ENCODE measurements around the gene NREP.

GRCh38 chr5:111734013-111734412 lies 23.0 kb downstream of the NREP start:
- no peak for TF ChIP-seq FOXM1 (IDR thresholded peaks at IDR 0.05; ENCODE audit: borderline replicate concordance, low read depth)
- TF ChIP-seq YY1 (IDR thresholded peaks at IDR 0.05; ENCODE audit: low read depth), result no peak
- no peak for TF ChIP-seq REST (IDR thresholded peaks at IDR 0.05; ENCODE audit: low read depth)
- no peak for TF ChIP-seq TAF1 (IDR thresholded peaks at IDR 0.05; ENCODE audit: low read depth)
- no peak for TF ChIP-seq RAD21 (IDR thresholded peaks at IDR 0.05; ENCODE audit: low read depth)
- TF ChIP-seq CEBPB (IDR thresholded peaks at IDR 0.05), result no peak
- no peak for TF ChIP-seq EP300 (IDR thresholded peaks at IDR 0.05; ENCODE audit: borderline replicate concordance)
- no peak for TF ChIP-seq MAX (IDR thresholded peaks at IDR 0.05)
- no peak for TF ChIP-seq EGR1 (IDR thresholded peaks at IDR 0.05)
- no peak for TF ChIP-seq NFIC (IDR thresholded peaks at IDR 0.05)
- TF ChIP-seq CREB1 (IDR thresholded peaks at IDR 0.05; ENCODE audit: low read depth), result no peak
- TF ChIP-seq ZBTB7A (IDR thresholded peaks at IDR 0.05; ENCODE audit: low read depth), result no peak
- no peak for TF ChIP-seq TCF12 (IDR thresholded peaks at IDR 0.05; ENCODE audit: low read depth)
- TF ChIP-seq TEAD4 (IDR thresholded peaks at IDR 0.05), result no peak

All from Ishikawa (cell line).